Left renal cortex interstitium (tissue), 4 donors: ENCODE results near the gene PRR11. TPM values are rescaled to one million over a fixed set of nuclear protein-coding genes. Genes with fewer than 3 reads are reported as not detected.
"Not testable (repeated sequence)": the region's sequence is repeated elsewhere in the genome, so short reads cannot be mapped to it uniquely, and the experiment has no call there.

Experiments used
- DNase-seq, 4 donors: peaks; one replicate each; pipeline ENCODE4 v3.0.0-alpha.2; 2013; ENCODE audit warnings: low read depth in 4 of 4, low spot score in 2 of 4, missing footprints in 1 of 4
- polyA plus RNA-seq, 4 donors: library from polyadenylated mRNA; unstranded; fragments of 120-200 nt; gene quantifications; one replicate each; pipeline ENCODE4 v1.2.1, GENCODE V29; 2013; ENCODE audit not compliant: insufficient read length in 4 of 4

PRR11 gene
- polyA plus RNA-seq, 4 donors = 16.5 to 20.4 (median 18.0) TPM

GRCh38 chr17:59151006-59151405 lies 4.5 kb upstream of the PRR11 start:
- no peak for DNase-seq

GRCh38 chr17:59151591-59151990 lies 4.0 kb upstream of the PRR11 start:
- DNase-seq = no peak

- no peak for DNase-seq
Observed at GRCh38 chr17:59152925-59153324, 2.6 kb upstream of the PRR11 start.

- DNase-seq = peak in 3 of 4 donors; percentile 43 to 62 (median 44)
Observed at GRCh38 chr17:59154292-59154720, 1.2 kb upstream of the PRR11 start.

GRCh38 chr17:59154721-59155438 lies 666 bp upstream of the PRR11 start, which contains the start of gene SKA2:
SKA2 (minus strand) TSS chr17:59155186; CDS start chr17:59155163, 23 bp downstream.
- DNase-seq = peak in 3 of 4 donors; percentile 98 to 99 (median 99)

GRCh38 chr17:59160157-59161025 lies 4.8 kb downstream of the PRR11 start:
- DNase-seq = no peak

GRCh38 chr17:59161477-59161876 lies 5.9 kb downstream of the PRR11 start:
- no peak for DNase-seq

- DNase-seq = no peak
Observed at GRCh38 chr17:59165933-59166342, 10.4 kb downstream of the PRR11 start.

- no peak for DNase-seq
Observed at GRCh38 chr17:59167571-59168001, 12.0 kb downstream of the PRR11 start.

GRCh38 chr17:59172436-59173004 lies 17.0 kb downstream of the PRR11 start:
- no peak for DNase-seq

- no peak for DNase-seq
Observed at GRCh38 chr17:59174671-59175070, 19.1 kb downstream of the PRR11 start.

- DNase-seq = no peak
Observed at GRCh38 chr17:59175076-59175475, 19.5 kb downstream of the PRR11 start.

GRCh38 chr17:59178266-59178985 lies 22.9 kb downstream of the PRR11 start:
- no peak for DNase-seq

GRCh38 chr17:59179601-59180000 lies 24.1 kb downstream of the PRR11 start:
- DNase-seq = not testable (repeated sequence)

GRCh38 chr17:59180626-59181025 lies 25.1 kb downstream of the PRR11 start:
- no peak for DNase-seq

- DNase-seq = no peak
Observed at GRCh38 chr17:59181481-59181880, 25.9 kb downstream of the PRR11 start.

GRCh38 chr17:59185997-59186396 lies 30.5 kb downstream of the PRR11 start:
- no peak for DNase-seq

GRCh38 chr17:59186850-59187249 lies 31.3 kb downstream of the PRR11 start:
- DNase-seq = no peak

GRCh38 chr17:59190806-59191205 lies 35.3 kb downstream of the PRR11 start:
- no peak for DNase-seq

GRCh38 chr17:59193336-59193862 lies 37.9 kb downstream of the PRR11 start:
- DNase-seq = no peak
